GM18505 (cell line): ENCODE measurements around the gene KCNK17.

ENCODE experiments used
- ATAC-seq: cut with Tn5 transposase; IDR thresholded peaks from one replicate; pipeline ENCODE4 v1.9.1; 2021; ENCODE audit not compliant: unreplicated experiment
- POLR2A ChIP-seq: IDR thresholded peaks from 4 replicates; pipeline ENCODE4 v1.6.1; 2011; ENCODE audit warnings: borderline replicate concordance; ENCODE audit not compliant: insufficient read depth, insufficient read length; ENCODE audit errors: extremely low read depth

KCNK17 gene

GRCh38 chr6:39342692-39343395 lies 28.6 kb upstream of the KCNK17 start:
- ATAC-seq = peak; percentile 53
- no peak for TF ChIP-seq POLR2A

GRCh38 chr6:39341937-39342336 lies 27.7 kb upstream of the KCNK17 start:
- no peak for ATAC-seq
- no peak for TF ChIP-seq POLR2A

- no peak for ATAC-seq
- no peak for TF ChIP-seq POLR2A
These were observed 27.1 kb upstream of the KCNK17 start for GRCh38 chr6:39341352-39341751.

- no peak for TF ChIP-seq POLR2A
- ATAC-seq = no peak
These were observed 25.8 kb upstream of the KCNK17 start for GRCh38 chr6:39339868-39340550.

GRCh38 chr6:39339096-39339867 lies 25.1 kb upstream of the KCNK17 start:
- no peak for ATAC-seq
- no peak for TF ChIP-seq POLR2A

GRCh38 chr6:39338397-39338796 lies 24.2 kb upstream of the KCNK17 start:
- TF ChIP-seq POLR2A = no peak
- ATAC-seq = no peak

- TF ChIP-seq POLR2A = no peak
- no peak for ATAC-seq
These were observed 21.7 kb upstream of the KCNK17 start for GRCh38 chr6:39335780-39336545.

GRCh38 chr6:39333644-39334438 lies 19.6 kb upstream of the KCNK17 start:
- no peak for TF ChIP-seq POLR2A
- no peak for ATAC-seq

- TF ChIP-seq POLR2A = no peak
- peak; percentile 14 for ATAC-seq
These were observed 16.3 kb upstream of the KCNK17 start for GRCh38 chr6:39330476-39330875.

GRCh38 chr6:39330057-39330456 lies 15.8 kb upstream of the KCNK17 start:
- peak; percentile 82 for ATAC-seq

GRCh38 chr6:39328066-39328465 lies 13.8 kb upstream of the KCNK17 start:
- no peak for ATAC-seq
- TF ChIP-seq POLR2A = no peak

More at GRCh38 chr6:39330057-39330456, 15.8 kb upstream of the KCNK17 start:
- TF ChIP-seq POLR2A = no peak

- no peak for ATAC-seq
- TF ChIP-seq POLR2A = no peak
These were observed 13.3 kb upstream of the KCNK17 start for GRCh38 chr6:39327507-39327906.
